ENCODE measurements around the gene GSE1.

GRCh38 chr16:85706449-85707034, 93.4 kb downstream of the GSE1 start:
- no peak for TF ChIP-seq CTCF (IDR thresholded peaks at IDR 0.05)
- TF ChIP-seq POLR2A (IDR thresholded peaks at IDR 0.05) = no peak
